GM23338 (cell line): ENCODE data around the gene ZNF438. TPM values are rescaled to one million over a fixed set of nuclear protein-coding genes. Genes with fewer than 3 reads are reported as not detected.

ENCODE experiments used
- ATAC-seq: fragments of 200-7000 bp; cut with Tn5 transposase; 3 replicates; pipeline ENCODE4 v1.9.1; 2020
- DNase-seq: peaks from one replicate; pipeline ENCODE4 v3.0.0-alpha.2; 2015; ENCODE audit warnings: low spot score
- H2AFZ ChIP-seq: fragments of 200-600 bp; sonication (generic); 2 replicates; pipeline ENCODE4 v1.8.0; 2016; ENCODE audit warnings: antibody characterized with exemption, mild to moderate bottlenecking, moderate library complexity
- H3F3A ChIP-seq: fragments of 200-600 bp; sonication (generic); replicated peaks from 2 replicates; pipeline ENCODE4 v1.8.0; 2017; ENCODE audit warnings: antibody characterized with exemption, mixed run types, low read depth
- H3K27ac ChIP-seq: fragments of 200-600 bp; sonication (generic); 2 replicates; pipeline ENCODE4 v1.6.1; 2016; ENCODE audit warnings: low read depth
- H3K27me3 ChIP-seq: fragments of 200-600 bp; sonication (generic); 2 replicates; pipeline ENCODE4 v1.8.0; 2016; ENCODE audit warnings: mild to moderate bottlenecking, mixed run types, moderate library complexity; ENCODE audit not compliant: insufficient read depth
- H3K36me3 ChIP-seq: fragments of 200-600 bp; sonication (generic); 2 replicates; pipeline ENCODE4 v1.8.0; 2016; ENCODE audit warnings: mild to moderate bottlenecking; ENCODE audit not compliant: insufficient read depth
- H3K4me1 ChIP-seq: fragments of 200-600 bp; sonication (generic); 2 replicates; pipeline ENCODE4 v1.8.0; 2016; ENCODE audit warnings: mild to moderate bottlenecking, moderate library complexity; ENCODE audit not compliant: insufficient read depth
- H3K4me2 ChIP-seq: fragments of 200-600 bp; sonication (generic); 2 replicates; pipeline ENCODE4 v1.7.1; 2017; ENCODE audit warnings: mixed run types
- H3K4me3 ChIP-seq: fragments of 200-600 bp; sonication (generic); 2 replicates; pipeline ENCODE4 v1.6.1; 2016; ENCODE audit warnings: mixed run types
- H3K79me2 ChIP-seq: fragments of 200-600 bp; sonication (generic); replicated peaks from 2 replicates; pipeline ENCODE4 v1.8.0; 2017; ENCODE audit warnings: mild to moderate bottlenecking; ENCODE audit not compliant: insufficient read depth
- H3K9me2 ChIP-seq: fragments of 200-600 bp; sonication (generic); 2 replicates; pipeline ENCODE4 v1.8.0; 2017; ENCODE audit not compliant: insufficient read depth
- H4K20me1 ChIP-seq: fragments of 200-600 bp; sonication (generic); replicated peaks from 2 replicates; pipeline ENCODE4 v1.8.0; 2017; ENCODE audit warnings: mild to moderate bottlenecking; ENCODE audit not compliant: insufficient read depth
- H3K27ac Mint-ChIP-seq: 2 replicates; pipeline ENCODE4 v1.8.0; 2020; ENCODE audit warnings: inconsistent platforms, mild to moderate bottlenecking, moderate library complexity, mixed read lengths
- H3K27me3 Mint-ChIP-seq: 3 replicates; pipeline ENCODE4 v1.8.0; 2022; ENCODE audit warnings: low read depth, mild to moderate bottlenecking, moderate library complexity, mixed read lengths, inconsistent platforms; ENCODE audit not compliant: insufficient read depth, poor library complexity
- H3K36me3 Mint-ChIP-seq: 3 replicates; pipeline ENCODE4 v1.8.0; 2021; ENCODE audit warnings: low read depth, mild to moderate bottlenecking, inconsistent platforms, moderate library complexity, mixed read lengths
- H3K4me1 Mint-ChIP-seq: 3 replicates; pipeline ENCODE4 v1.8.0; 2020; ENCODE audit warnings: mild to moderate bottlenecking, inconsistent platforms, mixed read lengths
- H3K4me3 Mint-ChIP-seq: 3 replicates; pipeline ENCODE4 v1.8.0; 2021; ENCODE audit warnings: moderate library complexity, mild to moderate bottlenecking, inconsistent platforms, mixed read lengths
- H3K9me3 Mint-ChIP-seq: 3 replicates; pipeline ENCODE4 v1.8.0; 2020; ENCODE audit warnings: moderate library complexity, mild to moderate bottlenecking, inconsistent platforms, mixed read lengths
- EZH2phosphoT487 ChIP-seq: fragments of 200-600 bp; sonication (generic); IDR thresholded peaks from one replicate; pipeline ENCODE4 v1.8.1; 2018; ENCODE audit warnings: antibody characterized with exemption; ENCODE audit not compliant: unreplicated experiment
- NANOG ChIP-seq: IDR thresholded peaks from 2 replicates; pipeline ENCODE4 v1.6.1; 2016; ENCODE audit warnings: antibody characterized with exemption, borderline replicate concordance
- STAT1 ChIP-seq: IDR thresholded peaks from one replicate; pipeline ENCODE4 v1.6.1; 2016; ENCODE audit warnings: antibody characterized with exemption; ENCODE audit not compliant: unreplicated experiment
- ZNF114 ChIP-seq: fragments of 250-450 bp; sonication (Bioruptor Pico); IDR thresholded peaks from 2 replicates; pipeline ENCODE4 v1.5.0; 2020; ENCODE audit warnings: mild to moderate bottlenecking, moderate library complexity
- polyA plus RNA-seq: library from polyadenylated mRNA; unstranded; fragments of >200 nt; fragmentation: Nextera tagmentation; extraction: Ambion mirVana; gene quantifications from 2 replicates; pipeline ENCODE4 v1.2.1, GENCODE V29; 2016
- total RNA-seq: library from RNA; depleted of rRNA; stranded (reverse); fragments of >200 nt; shearing (Covaris generic); gene quantifications from 2 replicates; pipeline ENCODE4 v1.2.3, GENCODE V29; 2014
- TF ChIP-seq, protein P1 (sequence below), 2 experiments: fragments of 200-600 bp in 1 of 2; sonication (generic) in 1 of 2; conservative IDR thresholded peaks; 2 replicates each; pipeline versions ENCODE4 v1.5.1 to v1.6.1; 2016 to 2017; ENCODE audit warnings: antibody characterized with exemption in 2 of 2, low read depth in 2 of 2, mild to moderate bottlenecking in 2 of 2, moderate library complexity in 1 of 2
- TF ChIP-seq, protein P2 (sequence below): fragments of 250-450 bp; sonication (Bioruptor Pico); IDR thresholded peaks from 2 replicates; pipeline ENCODE4 v1.5.0; 2020; ENCODE audit warnings: mild to moderate bottlenecking, moderate library complexity

The ZNF438 gene
- total and polyA plus RNA-seq, 2 experiments from 2014 or later = 0.91 to 0.94 TPM

DNA sequence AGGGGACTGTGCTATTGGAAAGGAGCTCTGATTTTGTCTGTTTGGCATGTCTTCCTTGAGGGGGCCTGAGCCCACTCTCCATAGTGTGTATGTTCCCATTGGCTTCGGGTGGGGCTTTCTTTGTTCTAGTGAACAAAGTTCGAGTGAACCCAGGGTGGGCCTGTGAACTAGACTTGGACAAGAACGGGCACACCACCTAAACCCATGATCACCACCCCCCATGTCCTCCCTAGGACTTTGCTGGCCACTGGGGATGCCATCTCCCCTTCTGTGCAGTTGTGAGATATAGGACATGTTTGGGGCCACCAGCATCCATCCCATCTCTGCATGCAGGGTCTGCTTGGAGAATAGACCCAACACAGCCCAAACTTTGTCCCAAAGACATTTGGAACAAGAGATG lies 206.6 kb downstream of the ZNF438 start (continued):
- TF ChIP-seq, protein P1, sequence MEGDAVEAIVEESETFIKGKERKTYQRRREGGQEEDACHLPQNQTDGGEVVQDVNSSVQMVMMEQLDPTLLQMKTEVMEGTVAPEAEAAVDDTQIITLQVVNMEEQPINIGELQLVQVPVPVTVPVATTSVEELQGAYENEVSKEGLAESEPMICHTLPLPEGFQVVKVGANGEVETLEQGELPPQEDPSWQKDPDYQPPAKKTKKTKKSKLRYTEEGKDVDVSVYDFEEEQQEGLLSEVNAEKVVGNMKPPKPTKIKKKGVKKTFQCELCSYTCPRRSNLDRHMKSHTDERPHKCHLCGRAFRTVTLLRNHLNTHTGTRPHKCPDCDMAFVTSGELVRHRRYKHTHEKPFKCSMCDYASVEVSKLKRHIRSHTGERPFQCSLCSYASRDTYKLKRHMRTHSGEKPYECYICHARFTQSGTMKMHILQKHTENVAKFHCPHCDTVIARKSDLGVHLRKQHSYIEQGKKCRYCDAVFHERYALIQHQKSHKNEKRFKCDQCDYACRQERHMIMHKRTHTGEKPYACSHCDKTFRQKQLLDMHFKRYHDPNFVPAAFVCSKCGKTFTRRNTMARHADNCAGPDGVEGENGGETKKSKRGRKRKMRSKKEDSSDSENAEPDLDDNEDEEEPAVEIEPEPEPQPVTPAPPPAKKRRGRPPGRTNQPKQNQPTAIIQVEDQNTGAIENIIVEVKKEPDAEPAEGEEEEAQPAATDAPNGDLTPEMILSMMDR (conservative IDR thresholded peaks at IDR 0.05; ENCODE audit: low read depth in 2 of 2) = no peak
- no peak for TF ChIP-seq ZNF114 (CRISPR knock-in tag)
- TF ChIP-seq, protein P2, sequence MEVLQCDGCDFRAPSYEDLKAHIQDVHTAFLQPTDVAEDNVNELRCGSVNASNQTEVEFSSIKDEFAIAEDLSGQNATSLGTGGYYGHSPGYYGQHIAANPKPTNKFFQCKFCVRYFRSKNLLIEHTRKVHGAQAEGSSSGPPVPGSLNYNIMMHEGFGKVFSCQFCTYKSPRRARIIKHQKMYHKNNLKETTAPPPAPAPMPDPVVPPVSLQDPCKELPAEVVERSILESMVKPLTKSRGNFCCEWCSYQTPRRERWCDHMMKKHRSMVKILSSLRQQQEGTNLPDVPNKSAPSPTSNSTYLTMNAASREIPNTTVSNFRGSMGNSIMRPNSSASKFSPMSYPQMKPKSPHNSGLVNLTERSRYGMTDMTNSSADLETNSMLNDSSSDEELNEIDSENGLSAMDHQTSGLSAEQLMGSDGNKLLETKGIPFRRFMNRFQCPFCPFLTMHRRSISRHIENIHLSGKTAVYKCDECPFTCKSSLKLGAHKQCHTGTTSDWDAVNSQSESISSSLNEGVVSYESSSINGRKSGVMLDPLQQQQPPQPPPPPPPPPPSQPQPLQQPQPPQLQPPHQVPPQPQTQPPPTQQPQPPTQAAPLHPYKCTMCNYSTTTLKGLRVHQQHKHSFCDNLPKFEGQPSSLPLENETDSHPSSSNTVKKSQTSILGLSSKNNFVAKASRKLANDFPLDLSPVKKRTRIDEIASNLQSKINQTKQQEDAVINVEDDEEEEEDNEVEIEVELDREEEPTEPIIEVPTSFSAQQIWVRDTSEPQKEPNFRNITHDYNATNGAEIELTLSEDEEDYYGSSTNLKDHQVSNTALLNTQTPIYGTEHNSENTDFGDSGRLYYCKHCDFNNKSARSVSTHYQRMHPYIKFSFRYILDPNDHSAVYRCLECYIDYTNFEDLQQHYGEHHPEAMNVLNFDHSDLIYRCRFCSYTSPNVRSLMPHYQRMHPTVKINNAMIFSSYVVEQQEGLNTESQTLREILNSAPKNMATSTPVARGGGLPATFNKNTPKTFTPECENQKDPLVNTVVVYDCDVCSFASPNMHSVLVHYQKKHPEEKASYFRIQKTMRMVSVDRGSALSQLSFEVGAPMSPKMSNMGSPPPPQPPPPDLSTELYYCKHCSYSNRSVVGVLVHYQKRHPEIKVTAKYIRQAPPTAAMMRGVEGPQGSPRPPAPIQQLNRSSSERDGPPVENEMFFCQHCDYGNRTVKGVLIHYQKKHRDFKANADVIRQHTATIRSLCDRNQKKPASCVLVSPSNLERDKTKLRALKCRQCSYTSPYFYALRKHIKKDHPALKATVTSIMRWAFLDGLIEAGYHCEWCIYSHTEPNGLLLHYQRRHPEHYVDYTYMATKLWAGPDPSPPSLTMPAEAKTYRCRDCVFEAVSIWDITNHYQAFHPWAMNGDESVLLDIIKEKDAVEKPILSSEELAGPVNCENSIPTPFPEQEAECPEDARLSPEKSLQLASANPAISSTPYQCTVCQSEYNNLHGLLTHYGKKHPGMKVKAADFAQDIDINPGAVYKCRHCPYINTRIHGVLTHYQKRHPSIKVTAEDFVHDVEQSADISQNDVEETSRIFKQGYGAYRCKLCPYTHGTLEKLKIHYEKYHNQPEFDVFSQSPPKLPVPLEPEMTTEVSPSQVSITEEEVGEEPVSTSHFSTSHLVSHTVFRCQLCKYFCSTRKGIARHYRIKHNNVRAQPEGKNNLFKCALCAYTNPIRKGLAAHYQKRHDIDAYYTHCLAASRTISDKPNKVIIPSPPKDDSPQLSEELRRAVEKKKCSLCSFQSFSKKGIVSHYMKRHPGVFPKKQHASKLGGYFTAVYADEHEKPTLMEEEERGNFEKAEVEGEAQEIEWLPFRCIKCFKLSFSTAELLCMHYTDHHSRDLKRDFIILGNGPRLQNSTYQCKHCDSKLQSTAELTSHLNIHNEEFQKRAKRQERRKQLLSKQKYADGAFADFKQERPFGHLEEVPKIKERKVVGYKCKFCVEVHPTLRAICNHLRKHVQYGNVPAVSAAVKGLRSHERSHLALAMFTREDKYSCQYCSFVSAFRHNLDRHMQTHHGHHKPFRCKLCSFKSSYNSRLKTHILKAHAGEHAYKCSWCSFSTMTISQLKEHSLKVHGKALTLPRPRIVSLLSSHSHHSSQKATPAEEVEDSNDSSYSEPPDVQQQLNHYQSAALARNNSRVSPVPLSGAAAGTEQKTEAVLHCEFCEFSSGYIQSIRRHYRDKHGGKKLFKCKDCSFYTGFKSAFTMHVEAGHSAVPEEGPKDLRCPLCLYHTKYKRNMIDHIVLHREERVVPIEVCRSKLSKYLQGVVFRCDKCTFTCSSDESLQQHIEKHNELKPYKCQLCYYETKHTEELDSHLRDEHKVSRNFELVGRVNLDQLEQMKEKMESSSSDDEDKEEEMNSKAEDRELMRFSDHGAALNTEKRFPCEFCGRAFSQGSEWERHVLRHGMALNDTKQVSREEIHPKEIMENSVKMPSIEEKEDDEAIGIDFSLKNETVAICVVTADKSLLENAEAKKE (CRISPR knock-in tag) = no peak
- TF ChIP-seq STAT1 = no peak

DNA sequence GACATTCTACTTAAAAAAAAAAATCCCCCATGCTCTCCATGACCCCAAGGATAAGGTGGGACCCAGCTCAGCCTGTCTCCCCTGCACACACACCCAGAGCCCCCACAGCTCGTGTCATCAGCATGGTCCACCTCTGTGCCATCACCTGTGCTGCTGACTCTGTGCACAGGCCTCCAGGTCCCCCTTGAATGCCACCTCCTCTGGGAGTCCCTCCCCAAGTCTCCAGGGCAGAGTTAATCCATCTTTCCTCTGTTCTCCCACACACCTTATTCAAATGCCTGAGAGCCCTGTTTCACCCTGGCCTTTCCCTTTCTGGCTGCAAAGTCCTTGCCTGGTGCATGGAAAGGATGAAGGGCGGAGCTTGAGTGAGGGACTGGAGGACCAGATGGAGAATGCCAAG lies 208.0 kb downstream of the ZNF438 start:
- Histone ChIP-seq H2AFZ (no peak overlapping the region), H3K4me3 (no peak overlapping the region), H4K20me1 (no peaks in the 10 kb centered on the region), H3K4me2 (no peak overlapping the region), H3K9me2 (peaks cover 5% of the 10 kb centered on the region; the same call in 1 of the 2 replicates), H3K27me3 (no peaks in the 10 kb centered on the region), H3K27ac (no peak overlapping the region), H3K36me3 (no peaks in the 10 kb centered on the region), H3K4me1 (peaks cover 13% of the 10 kb centered on the region), H3F3A (no peaks in the 10 kb centered on the region), H3K79me2 (no peaks in the 10 kb centered on the region)
- Mint-ChIP-seq H3K4me1 (peaks cover 29% of the 10 kb centered on the region), H3K4me3 (no peak overlapping the region), H3K36me3 (no peaks in the 10 kb centered on the region; the same call in 2 of the 3 replicates), H3K9me3 (peaks cover 3% of the 10 kb centered on the region; the same call in 1 of the 3 replicates), H3K27ac (no peak overlapping the region), H3K27me3 (peaks cover 17% of the 10 kb centered on the region)
- ATAC-seq (no peak), DNase-seq (no peak)
- TF ChIP-seq, protein P2 (CRISPR knock-in tag) = no peak
- TF ChIP-seq NANOG (no peak), ZNF114 (CRISPR knock-in tag) (no peak), EZH2phosphoT487 (no peak)
